GM18498 (cell line): Measurements from ENCODE around the gene LRRIQ1.
A peak's percentile ranks its signal among the peaks of the same experiment; 100 is the strongest.
"Not testable (repeated sequence)": the region's sequence is repeated elsewhere in the genome, so short reads cannot be mapped to it uniquely, and the experiment has no call there.

Experiments used
- ATAC-seq: cut with Tn5 transposase; IDR thresholded peaks from one replicate; pipeline ENCODE4 v1.9.1; 2021; ENCODE audit warnings: mild to moderate bottlenecking, moderate library complexity; ENCODE audit not compliant: unreplicated experiment

Gene LRRIQ1

DNA sequence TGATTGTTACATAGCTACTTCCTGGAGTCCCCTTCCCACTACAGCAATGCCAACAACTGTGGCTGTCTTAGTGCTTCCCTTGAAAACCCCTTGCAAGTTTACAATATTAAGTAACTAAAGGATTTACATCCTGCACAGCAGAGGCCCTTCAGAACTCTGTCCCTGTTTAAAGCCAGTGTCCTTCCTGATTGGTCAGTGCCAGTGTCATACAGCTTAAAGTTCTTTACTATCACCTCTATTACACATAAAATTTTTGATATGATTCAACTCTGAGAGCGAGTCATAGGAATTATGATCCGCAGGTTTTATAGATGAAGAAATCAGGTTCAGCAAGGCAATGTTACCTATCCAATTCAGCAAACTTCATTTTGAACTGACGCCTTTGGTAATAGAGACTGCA lies 152.5 kb downstream of the LRRIQ1 start:
- no peak for ATAC-seq

DNA sequence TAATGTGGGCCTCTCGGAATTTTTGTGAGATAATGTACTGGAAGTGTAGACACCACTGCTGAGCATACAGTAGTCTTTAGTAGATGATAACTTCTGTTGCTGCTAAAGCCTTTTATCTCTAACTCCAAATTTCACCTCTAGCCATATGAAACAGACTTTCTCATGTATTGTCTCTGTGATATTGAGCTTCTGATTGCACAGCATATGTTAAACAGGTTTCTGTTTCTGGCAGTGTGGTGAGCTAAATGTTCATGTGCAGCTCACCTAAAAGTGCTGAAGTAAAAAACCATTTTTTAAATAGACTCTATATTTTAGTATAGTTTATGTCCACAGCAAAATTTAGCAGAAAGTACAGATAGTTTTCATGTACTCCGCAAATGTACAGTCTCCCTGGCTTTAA lies 154.6 kb downstream of the LRRIQ1 start:
- no peak for ATAC-seq

DNA sequence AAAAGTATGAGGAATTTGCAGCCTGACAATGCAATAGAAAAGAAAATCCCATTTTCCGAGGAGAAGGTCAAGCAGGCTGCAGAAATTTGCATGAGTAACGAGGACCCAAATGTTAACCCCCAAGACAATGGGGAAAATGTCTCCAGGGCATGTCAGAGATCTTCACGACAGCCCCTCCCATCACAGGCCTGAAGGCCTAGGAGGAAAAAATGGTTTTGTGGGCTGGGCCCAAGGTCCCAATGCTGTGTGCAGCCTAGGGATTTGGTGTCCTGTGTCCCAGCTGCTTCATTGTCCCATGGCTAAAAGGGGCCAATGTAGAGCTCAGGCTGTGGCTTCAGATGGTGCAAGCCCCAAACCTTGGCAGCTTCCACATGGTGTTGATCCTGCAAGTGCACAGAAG lies 167.7 kb downstream of the LRRIQ1 start:
- ATAC-seq: not testable (repeated sequence)

DNA sequence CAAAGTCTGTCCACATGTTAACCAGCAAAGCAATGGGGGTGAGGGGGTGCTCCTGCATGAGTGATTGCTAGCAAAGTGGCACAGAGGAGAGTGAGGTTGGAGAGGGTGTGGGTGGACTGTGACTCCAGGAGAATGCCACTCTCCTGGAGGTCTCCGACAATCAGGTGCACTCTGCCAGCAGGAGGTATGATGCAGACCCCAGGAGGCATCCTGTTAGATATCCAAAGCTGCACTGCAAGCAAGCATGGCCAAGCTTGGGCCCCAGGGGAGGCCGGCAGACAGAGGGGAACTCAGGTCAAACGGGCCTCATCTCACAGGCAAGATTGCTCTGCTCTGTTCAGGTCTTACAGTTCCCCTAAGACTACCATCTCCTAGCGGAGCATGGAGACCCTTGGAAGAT lies 170.4 kb downstream of the LRRIQ1 start:
- ATAC-seq: no peak

DNA sequence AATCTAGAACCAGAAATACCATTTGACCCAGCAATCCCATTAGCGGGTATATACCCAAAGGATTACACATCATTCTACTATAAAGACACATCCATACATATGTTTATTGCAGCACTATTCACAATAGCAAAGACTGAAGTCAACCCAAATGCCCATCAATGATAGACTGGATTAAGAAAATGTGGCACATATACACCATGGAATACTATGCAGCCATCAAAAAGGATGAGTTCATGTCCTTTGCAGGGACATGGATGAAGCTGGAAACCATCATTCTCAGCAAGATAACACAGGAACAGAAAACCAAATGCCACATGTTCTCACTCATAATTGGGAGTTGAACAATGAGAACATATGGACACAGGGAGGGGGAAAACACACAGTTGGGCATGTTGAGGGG lies 188.2 kb downstream of the LRRIQ1 start:
- not testable (repeated sequence) for ATAC-seq

DNA sequence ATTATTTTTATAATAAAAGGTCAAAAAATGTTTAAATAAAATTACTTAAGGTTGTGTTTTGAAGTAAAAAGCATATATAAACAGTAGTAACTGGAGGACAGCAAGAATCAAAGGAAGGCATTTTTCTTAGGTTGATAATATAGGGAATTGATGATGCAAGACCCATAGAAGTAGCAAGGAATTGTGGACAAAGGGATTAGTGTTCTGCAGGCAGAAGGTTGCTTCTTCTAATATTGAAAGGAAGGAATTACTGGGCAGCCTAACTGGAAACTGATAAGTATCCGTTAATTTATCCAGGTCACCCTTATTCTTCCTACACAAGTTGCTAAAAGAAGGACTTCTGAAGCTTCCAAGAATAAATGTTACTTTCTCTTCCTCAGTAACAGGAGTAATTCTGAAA lies 189.3 kb downstream of the LRRIQ1 start:
- ATAC-seq: no peak

DNA sequence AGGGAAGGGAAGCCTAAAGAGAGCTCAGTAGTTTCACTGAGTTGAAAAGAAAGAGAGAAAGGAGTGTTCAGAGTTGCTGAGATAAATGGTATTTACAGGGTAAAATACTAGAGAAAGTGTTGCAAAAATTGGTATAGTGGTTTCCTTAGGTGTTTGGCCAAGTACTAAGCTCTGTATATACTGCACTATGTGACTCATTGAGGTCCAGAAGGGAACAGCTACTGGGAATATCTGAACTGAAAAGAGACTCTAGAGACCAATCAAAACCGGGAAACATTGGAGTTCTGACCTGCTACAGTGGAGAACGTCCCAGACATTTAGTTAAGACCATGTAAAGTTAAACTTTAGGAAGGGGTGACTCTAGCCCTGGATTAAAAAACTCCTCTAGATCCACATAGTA lies 201.2 kb downstream of the LRRIQ1 start:
- ATAC-seq: no peak

DNA sequence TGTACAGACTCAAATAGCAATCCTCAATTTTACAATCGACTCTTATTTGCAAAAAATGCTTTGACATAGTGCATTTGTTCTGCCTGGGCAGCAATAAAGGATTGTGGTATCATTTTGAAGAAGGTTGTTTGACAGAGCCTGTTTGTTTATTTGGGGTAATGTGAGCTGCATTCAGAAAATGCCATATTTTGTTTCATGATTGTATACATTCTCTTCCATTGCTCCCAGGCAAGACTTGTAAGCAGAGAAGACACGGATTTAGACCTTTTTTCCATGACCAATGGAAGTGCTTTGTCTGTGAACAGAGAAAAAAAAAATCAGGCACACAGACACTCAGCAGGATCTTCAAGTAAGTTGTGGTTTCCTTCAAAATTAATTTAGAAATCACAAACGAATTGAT lies 208.4 kb downstream of the LRRIQ1 start:
- ATAC-seq: no peak

DNA sequence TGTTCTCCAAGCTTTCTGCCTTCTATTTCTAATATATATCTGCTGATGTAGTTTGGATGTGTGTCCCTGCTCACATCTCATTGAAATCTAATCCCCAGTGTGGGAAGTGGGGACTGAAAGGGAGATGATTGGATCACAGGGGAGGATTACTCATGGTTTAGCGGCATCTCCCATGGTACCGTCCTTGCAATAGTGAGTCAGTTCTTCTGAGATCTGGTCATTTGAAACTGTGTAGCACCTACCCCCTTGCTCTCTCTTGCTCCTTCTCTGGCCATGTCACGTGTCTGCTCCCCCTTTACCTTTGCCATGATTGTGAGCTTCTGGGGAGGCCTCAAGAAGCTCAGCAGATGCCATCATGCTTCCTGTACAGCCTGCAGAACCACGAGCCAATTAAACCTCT lies 217.7 kb downstream of the LRRIQ1 start:
- ATAC-seq: no peak

DNA sequence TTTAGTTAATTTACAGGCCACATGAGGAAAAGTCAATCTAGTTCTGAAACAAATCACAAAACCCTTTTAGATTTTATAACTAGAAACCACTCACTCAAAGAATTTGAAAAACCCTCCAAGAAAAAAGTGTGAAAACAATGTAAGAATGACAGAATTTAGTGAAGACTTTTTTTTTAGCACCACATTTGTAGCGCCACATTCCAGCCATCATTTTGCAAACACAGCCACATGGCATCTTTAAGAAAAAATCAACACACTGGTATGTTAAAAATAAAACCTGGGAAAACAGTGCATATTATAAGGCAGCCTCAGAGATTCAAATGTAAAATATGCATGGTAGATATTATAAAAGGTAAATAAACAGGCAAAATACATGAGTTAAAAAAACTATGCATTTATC lies 221.5 kb downstream of the LRRIQ1 start:
- no peak for ATAC-seq

DNA sequence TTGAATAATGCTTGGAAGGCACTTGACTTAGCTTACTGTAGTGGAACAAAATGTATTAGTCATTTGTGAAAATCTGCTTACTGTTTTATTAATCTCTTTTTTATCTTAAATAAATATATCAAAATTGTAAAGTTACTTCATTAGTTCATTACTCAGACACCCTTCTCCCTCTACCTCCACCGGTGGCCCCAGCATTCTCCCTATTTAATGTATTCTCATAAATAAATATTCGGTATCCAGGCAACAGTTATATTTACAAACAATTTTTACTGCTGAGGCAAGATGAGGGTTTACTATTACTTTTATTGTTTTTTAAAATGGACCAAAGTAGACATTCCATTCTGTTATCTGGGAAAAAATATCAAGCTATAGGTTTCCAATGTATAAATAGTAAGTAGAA lies 224.3 kb downstream of the LRRIQ1 start:
- no peak for ATAC-seq

DNA sequence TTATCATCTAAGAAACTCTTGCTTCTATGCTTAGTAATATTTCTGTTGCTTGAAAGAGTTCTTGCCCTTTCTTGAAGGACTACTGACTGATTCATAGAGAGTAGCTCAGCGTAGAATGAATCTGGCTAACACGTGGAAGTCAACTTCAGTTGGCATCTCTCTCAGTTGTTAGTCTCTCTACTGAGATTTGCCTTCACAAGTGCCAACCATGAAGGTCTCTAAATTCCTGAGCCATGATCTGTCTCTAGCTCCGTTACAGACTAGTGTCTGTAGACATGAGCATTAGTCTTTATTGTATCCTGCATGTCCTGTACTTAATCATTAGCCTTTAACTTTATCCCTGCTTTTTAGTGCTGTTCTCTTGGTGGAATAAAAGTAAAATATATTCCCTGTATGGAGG lies 224.7 kb downstream of the LRRIQ1 start:
- no peak for ATAC-seq

DNA sequence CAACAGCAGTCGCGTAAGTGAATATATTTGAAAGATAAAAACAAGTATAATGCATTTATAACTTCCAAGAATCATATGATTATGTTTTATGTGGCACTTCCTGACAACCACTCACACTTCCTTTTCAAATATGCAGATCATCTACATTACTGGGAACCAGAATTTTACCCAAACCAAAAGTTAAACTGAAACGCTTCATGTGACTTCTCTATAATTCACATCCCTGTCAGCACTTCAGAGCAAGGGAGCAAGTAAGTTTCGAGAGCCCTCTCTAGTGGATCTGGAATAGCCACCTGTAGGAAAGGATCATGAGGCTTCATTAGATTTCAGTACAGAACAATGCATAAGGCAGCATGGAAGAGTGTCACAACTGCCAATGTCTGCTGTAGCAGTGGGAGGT lies 230.2 kb downstream of the LRRIQ1 start:
- ATAC-seq: no peak

DNA sequence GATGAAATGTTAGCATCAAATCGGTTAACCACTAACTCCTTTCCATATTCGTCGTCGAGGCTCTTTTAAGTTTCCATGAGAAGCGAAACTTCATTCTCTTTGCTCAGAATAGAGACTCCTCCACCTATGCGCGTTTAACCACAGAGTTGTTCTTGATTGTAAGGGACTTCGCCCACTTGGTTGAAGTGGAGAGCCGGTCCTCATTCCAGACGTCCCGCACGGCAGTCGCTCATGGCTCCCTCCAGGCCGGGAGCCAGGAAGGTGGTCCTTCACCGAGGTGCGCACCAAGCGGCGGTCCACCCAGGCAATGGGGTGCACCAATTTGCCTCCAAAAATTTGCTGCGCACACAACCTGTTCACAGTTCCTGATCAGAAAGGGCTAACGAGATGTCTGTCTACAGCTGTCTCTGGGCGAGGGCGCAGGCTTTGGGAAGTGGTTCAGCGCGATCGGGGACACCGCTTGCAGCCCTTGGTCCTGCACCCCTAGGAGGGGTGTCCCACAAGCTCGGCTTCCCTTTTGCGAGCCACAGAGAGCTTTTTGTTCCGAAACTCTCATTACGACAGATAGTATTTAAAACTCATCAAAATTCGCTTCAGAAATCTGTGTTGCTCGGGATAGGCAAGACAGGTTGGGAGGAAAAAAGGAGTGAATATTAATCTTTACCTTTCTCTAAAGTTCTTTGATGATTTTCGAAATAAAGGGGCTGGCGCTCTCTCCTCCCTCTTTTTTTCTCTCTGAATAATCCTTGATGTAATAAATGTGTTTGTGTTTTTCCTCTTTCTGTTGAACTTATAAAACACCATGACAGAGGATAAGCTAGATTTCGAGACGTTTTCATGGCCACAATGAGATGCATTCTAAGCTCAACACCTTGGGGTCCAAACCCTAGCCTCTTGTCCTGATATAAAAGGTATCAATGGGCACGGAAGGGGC lies 237.5 kb downstream of the LRRIQ1 start:
- peak; percentile 69 for ATAC-seq

DNA sequence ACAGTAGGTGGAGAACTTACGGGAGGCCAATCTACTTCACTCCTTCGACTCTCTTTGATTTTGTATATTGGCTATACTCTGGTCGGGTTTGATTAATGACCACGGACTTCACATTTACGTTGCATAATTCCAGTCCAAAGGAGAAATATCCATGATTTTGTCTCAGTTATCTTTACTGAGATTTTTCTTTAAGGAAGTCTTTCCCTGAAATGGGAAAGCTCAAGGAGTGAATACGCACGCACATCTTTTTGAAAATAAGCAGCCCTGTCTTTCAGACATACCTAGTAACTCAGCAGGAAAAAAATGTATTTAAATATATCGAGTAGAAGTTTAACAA lies 238.1 kb downstream of the LRRIQ1 start:
- ATAC-seq: no peak

DNA sequence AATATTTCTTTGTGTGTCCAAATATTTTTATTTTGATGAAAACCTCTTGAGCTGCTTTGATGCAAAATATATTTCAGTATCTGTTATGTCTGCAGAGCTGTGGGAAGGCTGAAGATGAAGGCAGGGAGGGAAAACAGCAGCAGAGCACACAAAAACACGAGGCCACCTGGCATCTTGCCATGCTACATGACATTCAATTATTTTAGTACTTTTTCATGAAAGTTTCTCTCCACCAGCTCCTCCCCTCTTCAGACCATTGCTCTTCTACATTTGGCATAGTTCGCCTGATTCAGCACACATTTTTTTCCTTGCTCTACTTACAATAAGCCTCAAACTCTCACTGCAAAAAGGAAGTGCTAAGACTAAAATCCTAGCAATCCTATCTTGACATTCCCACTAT lies 239.2 kb downstream of the LRRIQ1 start:
- ATAC-seq: no peak

DNA sequence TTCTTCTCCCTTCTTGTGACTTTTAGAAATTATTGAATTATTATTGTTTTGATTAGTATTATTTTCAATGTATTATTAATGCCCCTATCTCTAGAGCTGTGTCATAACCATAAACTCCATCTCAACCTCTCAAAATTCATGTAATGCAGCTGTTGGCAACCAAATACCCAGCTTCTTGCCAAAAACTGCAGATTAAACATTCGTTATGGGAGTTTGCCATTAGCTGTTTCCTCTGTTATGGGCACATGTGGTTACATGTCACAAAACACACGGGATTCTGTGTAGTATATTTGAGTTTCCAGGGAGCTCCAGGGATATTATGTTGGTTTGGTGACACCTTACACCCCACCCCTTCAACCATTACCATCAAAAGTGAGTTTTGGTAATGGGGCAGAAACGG lies 241.0 kb downstream of the LRRIQ1 start:
- ATAC-seq: no peak

DNA sequence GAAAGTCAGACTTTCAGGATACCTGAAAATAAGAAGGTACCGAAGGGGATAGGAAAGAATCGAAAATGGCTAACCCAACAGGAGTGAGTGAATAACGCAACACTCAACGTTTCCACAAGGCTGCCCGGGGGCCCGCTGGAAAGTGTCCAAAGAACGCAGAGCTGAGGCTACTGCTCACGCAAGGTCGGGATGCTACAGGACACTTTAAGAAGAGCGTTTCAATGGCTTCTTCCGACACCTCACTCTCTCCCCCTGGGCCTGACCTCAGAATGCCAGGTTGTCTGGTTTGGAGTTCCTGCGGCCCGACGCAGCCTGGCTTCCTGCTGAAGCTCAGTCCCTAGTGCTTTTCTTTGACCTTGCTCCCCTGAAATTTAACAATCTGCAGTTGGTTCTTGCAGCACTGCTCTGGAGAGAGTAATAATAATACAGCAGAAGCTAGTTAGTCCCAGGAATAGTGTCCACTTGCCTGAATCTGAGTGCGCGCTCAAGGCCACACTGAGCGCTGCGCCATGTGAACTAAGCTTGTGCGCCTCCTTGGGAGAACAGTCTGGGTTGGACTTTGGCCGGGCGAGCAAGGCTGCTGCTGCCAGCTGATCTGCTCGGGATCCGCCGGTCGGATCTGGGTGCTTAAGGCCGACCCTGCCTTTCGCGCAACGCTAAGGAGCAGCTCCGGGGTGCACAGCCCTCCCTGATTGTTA lies 241.9 kb downstream of the LRRIQ1 start:
- ATAC-seq: no peak

DNA sequence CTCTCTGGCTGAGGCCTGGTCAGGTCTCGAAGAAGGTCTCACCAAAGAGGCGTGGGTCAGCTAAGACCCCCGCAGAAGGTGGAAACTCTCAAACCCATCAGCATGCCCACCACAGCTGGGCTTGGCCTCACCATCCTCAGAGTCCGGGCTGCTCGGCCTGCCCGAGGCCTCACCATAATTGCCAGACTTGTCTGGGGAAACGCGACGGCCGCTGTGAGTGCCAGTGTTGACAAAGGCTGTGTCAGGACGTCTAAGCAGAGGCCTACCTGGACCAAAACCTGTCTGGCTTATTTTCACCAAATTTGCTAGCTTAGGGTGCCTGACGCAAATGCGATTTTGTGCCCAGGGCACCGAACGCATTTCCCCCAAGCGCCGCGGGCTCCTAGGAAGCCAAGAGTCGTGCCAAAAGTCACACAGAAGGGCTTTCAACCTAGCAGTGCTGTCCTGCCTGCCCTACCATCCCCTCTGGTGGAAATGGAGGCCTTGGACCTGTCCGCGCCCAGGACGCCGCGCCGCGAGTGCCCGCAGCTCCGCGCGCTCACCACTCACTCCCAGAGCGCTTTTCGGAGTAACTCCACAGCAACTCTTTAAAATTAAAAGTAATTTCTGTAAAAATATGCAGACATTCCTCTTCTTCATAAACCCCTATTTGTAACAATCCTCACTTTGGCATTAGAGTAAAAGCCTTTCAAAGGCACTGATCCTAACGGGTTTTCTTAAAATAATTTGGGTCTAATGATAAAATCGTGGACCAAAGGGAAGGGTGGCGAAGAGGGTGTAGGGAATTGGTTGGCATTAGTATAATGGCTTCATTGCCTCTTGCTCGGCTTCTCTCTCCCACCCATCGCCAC lies 242.7 kb downstream of the LRRIQ1 start:
- no peak for ATAC-seq

DNA sequence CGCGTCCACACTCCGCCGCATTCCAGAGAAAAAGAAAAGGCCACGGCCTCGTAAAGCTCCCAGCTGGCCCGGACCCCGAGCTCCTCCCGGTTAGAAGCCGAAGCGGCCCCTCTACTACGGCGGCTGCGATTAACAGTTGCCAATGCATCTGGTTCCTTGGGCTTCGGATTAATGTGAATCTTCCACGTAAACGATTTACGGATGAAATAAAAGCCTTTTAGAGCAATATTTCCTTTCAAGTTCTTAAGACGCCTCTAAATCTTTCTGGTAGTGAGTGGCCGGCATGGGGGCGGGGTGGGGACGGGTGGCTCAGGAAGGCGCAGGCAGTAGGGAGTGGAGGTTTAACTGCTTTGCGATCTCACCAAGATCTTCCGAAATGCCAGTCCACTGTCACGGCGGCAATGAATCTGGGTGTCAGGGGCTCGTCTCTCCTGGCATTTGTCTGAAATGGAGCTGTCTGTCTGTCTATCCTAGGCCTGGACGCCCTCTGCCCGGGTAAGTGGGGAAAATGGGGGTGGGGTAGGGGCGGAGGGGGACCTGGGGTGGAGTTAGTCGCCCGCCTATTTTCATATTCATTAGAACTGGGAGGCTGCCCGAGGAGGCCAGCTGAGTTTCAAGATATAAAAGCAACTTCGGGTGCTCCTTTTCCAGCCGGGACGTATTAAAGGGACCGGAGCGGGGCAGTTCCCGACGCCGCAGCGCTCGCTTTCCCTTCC lies 243.5 kb downstream of the LRRIQ1 start:
- ATAC-seq: no peak
